ENCODE results near the gene KRTAP5-9. TPM values are rescaled to one million over a fixed set of nuclear protein-coding genes. Genes with fewer than 3 reads are reported as not detected.
"Not testable (repeated sequence)": the region's sequence is repeated elsewhere in the genome, so short reads cannot be mapped to it uniquely, and the experiment has no call there.

KRTAP5-9 gene
- total RNA-seq, 4 donors from 2014 or later: 0.54 TPM; not detected in 3

- intact Hi-C loops (cut with DNase I): no loop called here
Measured at GRCh38 chr11:71565263-71565662, 17.0 kb downstream of the KRTAP5-9 start, which contains the start of gene KRTAP5-10. KRTAP5-10 (plus strand) TSS chr11:71565563; CDS start chr11:71565588, 25 bp downstream.

DNA sequence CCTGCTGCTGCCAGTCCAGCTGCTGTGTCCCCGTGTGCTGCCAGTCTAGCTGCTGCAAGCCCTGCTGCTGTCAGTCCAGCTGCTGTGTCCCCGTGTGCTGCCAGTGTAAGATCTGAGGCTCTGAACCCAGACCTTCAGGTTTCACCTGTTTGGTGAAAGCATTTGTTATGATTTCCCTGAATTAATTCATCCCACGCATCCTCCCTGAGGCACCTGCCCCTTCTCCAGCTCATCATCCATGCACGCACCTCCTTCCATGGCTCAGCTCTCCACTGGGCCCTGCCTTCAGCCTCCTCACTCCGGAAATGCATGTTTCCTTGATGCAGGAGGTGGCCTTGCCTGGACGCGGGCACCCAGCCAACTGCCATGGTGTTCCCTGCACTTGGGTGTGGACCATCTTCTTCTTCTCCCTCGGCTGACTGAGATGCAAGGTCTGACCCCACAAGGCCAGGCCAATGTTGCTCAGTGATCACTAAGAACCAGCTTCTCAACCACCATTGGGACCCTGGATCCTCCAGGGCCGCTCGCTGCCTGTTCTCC lies 17.9 kb downstream of the KRTAP5-9 start:
- H3K36me3 ChIP-seq: no peaks in the 10 kb centered on the region
- H3K27ac ChIP-seq: no peak overlapping the region
- 72 to 74% methylated on average over 9 to 10 of the region's 10 CpGs for WGBS, 2 donors
- H3K27me3 ChIP-seq: no peaks in the 10 kb centered on the region
- intact Hi-C loops (cut with DNase I): no loop called here
- DNase-seq: no peak
- no peak for TF ChIP-seq POLR2A (IDR thresholded peaks at IDR 0.05)
- TF ChIP-seq, protein P1, sequence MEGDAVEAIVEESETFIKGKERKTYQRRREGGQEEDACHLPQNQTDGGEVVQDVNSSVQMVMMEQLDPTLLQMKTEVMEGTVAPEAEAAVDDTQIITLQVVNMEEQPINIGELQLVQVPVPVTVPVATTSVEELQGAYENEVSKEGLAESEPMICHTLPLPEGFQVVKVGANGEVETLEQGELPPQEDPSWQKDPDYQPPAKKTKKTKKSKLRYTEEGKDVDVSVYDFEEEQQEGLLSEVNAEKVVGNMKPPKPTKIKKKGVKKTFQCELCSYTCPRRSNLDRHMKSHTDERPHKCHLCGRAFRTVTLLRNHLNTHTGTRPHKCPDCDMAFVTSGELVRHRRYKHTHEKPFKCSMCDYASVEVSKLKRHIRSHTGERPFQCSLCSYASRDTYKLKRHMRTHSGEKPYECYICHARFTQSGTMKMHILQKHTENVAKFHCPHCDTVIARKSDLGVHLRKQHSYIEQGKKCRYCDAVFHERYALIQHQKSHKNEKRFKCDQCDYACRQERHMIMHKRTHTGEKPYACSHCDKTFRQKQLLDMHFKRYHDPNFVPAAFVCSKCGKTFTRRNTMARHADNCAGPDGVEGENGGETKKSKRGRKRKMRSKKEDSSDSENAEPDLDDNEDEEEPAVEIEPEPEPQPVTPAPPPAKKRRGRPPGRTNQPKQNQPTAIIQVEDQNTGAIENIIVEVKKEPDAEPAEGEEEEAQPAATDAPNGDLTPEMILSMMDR (IDR thresholded peaks at IDR 0.05): no peak
- H3K4me3 ChIP-seq (replicated peaks in 1 of 3): no peak overlapping the region
- H3K4me1 ChIP-seq: no peaks in the 10 kb centered on the region
- no peaks in the 10 kb centered on the region for H3K9me3 ChIP-seq

More at GRCh38 chr11:71565263-71565662, 17.0 kb downstream of the KRTAP5-9 start, which contains the start of gene KRTAP5-10:
- Histone ChIP-seq H3K9me3 (no peaks in the 10 kb centered on the region), H3K27me3 (no peaks in the 10 kb centered on the region), H3K27ac (no peak within 1 kb of the TSS), H3K4me3 (replicated peaks in 1 of 3) (no peak within 1 kb of the TSS), H3K4me1 (no peaks in the 10 kb centered on the region), H3K36me3 (no peaks in the 10 kb centered on the region)
- no peak for TF ChIP-seq POLR2A (IDR thresholded peaks at IDR 0.05)
- TF ChIP-seq, protein P1 (IDR thresholded peaks at IDR 0.05): no peak
- WGBS, 2 donors: 61 to 79% methylated on average over 4 of the region's 5 CpGs
- no peak for DNase-seq

DNA sequence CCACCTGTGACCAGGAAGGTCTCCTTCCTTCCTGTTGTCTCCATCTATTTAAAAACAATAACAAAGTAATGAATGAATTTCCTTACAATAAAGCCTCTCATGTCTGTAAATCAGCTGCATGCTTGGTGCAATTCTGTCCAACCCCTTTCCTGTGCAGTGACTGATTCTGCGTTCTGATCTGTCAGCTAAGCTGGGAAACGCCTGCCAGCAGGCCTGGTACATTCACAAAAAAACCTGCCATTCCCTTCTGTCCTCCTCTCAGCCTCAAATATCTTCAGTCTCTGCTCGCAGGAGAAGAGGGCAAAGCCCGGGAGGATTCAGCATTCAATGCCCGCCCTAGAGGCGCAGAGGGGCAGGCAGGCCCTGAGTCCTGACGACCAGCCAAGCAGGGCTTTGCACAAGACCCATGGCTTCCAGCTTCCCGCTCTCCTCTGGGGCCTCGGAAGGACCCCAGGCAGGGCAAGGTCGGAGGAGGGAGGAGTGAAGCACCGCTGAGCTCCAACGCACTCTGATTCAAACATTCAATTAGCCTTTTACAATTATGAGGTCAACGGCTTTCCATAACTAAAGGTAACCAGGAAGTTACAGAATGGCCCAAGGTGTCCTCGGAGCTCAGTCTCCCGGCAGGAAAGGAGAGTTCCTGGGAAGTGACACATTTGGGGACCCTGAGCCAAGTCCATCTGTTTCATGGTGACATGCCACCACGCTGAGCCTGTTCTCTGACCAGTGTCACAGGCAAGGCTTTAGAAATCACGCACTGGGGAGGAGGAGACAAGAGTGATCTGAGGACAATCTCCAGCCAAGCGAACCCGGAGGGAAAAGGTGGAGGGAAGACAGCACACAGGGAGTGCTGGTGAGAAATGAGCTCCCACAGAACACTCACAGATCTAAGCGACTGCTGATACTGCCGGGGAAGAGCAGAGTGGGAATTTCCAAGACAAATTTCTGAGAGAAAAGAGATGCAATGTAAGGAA lies 18.7 kb downstream of the KRTAP5-9 start:
- H3K4me1 ChIP-seq; intact Hi-C loops (cut with DNase I): not testable (repeated sequence)
- 56 to 62% methylated on average over 20 to 21 of the region's 21 CpGs for WGBS, 2 donors

GRCh38 chr11:71567633-71568032 lies 19.4 kb downstream of the KRTAP5-9 start:
- intact Hi-C loops (cut with DNase I); H3K36me3 ChIP-seq; DNase-seq; H3K4me1 ChIP-seq; H3K27ac ChIP-seq; H3K4me3 ChIP-seq (replicated peaks in 1 of 3); H3K27me3 ChIP-seq; H3K9me3 ChIP-seq: not testable (repeated sequence)
- WGBS, 2 donors: 46 to 77% methylated on average over 7 to 8 of the region's 8 CpGs

More for the DNA sequence above, 18.7 kb downstream of the KRTAP5-9 start:
- H3K36me3 ChIP-seq; H3K9me3 ChIP-seq; H3K4me3 ChIP-seq (replicated peaks in 1 of 3); H3K27me3 ChIP-seq; H3K27ac ChIP-seq: not testable (repeated sequence)
- peak in 1 of 2 donors; percentile 19 for DNase-seq

- intact Hi-C loops (cut with DNase I): no loop called here
- no peak for DNase-seq
- 67 to 70% methylated on average over 7 of the region's 8 CpGs for WGBS, 2 donors
Measured at GRCh38 chr11:71568704-71569349, 20.6 kb downstream of the KRTAP5-9 start.

GRCh38 chr11:71571101-71571850 lies 23.1 kb downstream of the KRTAP5-9 start:
- H3K4me1 ChIP-seq; H3K9me3 ChIP-seq; intact Hi-C loops (cut with DNase I); H3K36me3 ChIP-seq; H3K27ac ChIP-seq; DNase-seq; H3K27me3 ChIP-seq; H3K4me3 ChIP-seq (replicated peaks in 1 of 3): not testable (repeated sequence)
- 82 to 88% methylated on average over 27 to 29 of the region's 39 CpGs for WGBS, 2 donors

More at GRCh38 chr11:71568704-71569349, 20.6 kb downstream of the KRTAP5-9 start:
- Histone ChIP-seq H3K4me3 (replicated peaks in 1 of 3) (no peak overlapping the region), H3K4me1 (no peaks in the 10 kb centered on the region), H3K27me3 (no peaks in the 10 kb centered on the region), H3K36me3 (no peaks in the 10 kb centered on the region), H3K9me3 (no peaks in the 10 kb centered on the region), H3K27ac (no peak overlapping the region)
- no peak for TF ChIP-seq POLR2A (IDR thresholded peaks at IDR 0.05)
- TF ChIP-seq, protein P1 (IDR thresholded peaks at IDR 0.05): no peak

All from thyroid gland (tissue), 4 donors.